HG02840 (cell line): ENCODE data around the gene PNMA6E.
"Not testable (repeated sequence)": the region's sequence is repeated elsewhere in the genome, so short reads cannot be mapped to it uniquely, and the experiment has no call there.

ENCODE experiments used
- ATAC-seq: cut with Tn5 transposase; IDR thresholded peaks from one replicate; pipeline ENCODE4 v1.9.1; 2021; ENCODE audit warnings: mild to moderate bottlenecking, moderate library complexity, moderate number of reproducible peaks; ENCODE audit not compliant: unreplicated experiment, low FRiP score

The PNMA6E gene

DNA sequence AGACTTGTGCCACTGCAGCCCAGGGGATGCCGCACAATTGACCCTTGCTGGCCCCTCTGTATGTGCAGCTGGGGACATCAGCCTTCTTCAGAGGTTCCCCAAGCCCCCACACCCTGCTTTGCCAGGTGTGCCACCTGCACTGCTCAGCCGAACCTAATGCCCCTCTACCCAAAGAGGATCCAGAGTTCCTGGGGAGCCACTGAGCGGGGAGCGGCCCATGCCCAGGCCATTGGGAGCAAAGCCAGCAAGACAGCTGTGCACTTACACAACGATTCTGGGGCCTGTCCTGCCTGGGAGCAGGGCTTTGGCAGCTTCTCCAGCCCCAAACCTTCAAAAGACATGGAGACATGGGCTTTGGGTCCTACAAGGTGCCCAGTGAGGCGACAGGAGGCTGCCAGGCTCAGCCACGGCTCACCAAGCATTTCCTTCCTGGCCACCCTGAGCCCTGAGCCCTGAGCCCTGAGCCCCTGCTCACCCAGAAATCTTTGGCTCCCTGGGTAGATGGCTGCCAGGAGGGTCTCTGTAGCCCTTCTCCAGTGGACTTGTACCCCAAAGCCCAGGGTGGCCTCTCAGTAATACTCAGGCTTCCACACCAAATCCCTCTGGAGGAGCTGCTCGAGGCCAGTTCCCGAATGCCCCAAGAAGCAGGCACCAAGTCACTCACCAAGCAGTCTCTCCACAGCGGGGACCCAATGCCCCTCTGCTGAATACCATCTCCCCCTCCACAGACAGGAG is 13.0 kb downstream of the PNMA6E start:
- no peak for ATAC-seq

DNA sequence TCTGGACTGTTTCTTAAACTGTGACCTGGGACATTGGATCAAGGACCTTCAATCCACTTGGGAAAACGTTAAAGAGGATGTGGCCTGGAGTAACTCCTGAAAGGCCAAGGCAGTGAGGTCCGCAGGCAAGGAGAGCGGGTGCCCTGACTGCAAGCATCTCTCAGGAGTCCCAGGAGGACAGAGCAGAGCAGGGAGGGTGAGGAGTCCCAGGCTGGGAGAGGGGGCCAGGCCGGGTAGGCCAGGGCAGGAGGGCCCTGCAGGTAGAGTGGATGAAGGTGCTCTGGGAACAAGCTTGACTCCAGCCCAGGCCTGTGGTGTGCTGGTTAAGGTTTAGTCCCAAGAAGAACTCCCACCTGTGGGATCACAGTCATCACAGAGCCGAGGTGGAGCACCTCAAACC is 13.8 kb downstream of the PNMA6E start:
- no peak for ATAC-seq

DNA sequence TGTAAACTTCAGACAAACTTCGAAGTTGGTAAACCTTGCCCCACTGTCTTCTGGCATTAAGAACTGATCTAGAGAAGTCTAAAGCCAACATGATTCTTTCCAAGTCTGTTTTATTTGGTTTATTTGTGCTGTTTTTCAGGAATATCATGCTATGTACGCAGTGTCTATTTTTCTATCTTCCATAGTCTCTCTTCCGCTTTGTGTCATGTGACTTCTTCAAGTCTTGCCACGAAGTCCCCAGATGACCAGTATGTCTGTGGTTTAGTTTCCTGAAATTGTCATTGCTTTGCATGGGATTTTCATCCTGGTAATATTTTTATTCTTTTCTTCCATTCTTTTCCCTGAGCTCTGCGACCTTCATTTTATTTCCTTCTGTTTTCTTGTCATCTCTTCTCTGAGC is 15.1 kb downstream of the PNMA6E start:
- no peak for ATAC-seq

DNA sequence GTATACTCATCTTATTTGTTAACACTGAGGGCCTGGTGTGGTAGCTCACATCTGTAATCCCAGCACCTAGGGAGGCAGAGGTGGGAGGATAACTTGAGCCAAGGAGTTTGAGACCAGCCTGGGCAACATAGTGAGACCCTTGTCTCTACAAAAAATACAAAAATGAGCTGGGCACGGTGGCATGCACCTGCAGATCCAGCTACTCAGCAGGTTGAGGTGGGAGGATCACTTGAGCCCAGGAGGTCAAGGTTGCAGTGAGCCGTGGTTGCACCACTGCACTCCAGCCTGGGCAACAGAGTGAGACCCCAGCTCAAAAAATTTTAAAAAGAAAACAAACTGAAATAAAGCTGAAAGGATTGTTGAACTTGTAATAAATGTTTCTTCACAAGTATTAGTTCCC is 16.2 kb downstream of the PNMA6E start:
- ATAC-seq, result not testable (repeated sequence)

DNA sequence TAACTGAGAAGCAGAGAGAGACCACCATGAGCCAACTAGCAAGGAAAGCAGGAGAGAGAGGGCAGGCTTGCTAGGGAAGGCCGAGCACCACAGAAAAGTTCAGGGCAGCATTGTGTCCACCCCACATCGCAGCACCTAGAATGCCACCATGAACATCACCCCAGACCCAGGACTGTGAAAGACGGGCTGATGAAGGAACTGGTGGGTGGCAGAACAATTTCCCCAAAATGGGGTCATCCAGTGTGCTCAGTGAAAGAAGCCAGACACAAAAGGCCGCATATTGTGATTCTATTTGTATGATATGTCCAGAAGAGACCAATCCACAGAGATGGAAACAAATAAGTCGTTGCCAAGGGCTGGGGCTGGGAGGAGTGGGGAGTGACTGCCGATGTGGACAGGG is 16.8 kb downstream of the PNMA6E start:
- no peak for ATAC-seq

DNA sequence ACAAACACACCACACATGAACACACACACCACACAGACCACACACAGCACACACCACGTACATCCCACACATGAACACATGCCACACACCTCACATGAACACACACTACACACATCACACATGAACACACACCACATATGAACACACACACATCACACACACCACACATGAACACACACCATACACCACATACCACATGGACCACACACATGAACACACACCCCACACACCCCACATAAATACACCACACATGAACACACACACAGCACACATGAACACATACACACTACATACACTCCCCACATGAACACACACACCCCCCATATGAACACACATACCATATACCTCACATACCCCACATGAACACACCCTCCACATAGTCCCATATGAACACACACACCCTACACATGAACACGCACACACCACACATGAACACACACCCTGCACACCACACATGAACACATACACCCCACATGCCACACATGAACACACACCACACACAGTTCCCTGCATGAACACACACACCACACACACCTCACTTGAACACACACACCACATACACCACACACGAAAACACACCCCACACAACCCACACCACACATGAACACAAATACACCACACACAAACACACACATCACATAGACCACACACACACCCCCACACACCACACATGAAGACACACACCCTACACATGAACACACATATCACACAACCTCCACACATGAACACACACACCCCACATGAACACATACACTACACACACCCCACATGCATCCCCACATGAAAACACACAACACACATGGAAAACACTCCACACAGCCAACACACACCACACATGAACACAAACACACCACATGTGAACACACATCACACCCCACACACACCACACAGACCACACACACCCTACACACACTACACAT is 18.3 kb downstream of the PNMA6E start:
- ATAC-seq, result no peak

DNA sequence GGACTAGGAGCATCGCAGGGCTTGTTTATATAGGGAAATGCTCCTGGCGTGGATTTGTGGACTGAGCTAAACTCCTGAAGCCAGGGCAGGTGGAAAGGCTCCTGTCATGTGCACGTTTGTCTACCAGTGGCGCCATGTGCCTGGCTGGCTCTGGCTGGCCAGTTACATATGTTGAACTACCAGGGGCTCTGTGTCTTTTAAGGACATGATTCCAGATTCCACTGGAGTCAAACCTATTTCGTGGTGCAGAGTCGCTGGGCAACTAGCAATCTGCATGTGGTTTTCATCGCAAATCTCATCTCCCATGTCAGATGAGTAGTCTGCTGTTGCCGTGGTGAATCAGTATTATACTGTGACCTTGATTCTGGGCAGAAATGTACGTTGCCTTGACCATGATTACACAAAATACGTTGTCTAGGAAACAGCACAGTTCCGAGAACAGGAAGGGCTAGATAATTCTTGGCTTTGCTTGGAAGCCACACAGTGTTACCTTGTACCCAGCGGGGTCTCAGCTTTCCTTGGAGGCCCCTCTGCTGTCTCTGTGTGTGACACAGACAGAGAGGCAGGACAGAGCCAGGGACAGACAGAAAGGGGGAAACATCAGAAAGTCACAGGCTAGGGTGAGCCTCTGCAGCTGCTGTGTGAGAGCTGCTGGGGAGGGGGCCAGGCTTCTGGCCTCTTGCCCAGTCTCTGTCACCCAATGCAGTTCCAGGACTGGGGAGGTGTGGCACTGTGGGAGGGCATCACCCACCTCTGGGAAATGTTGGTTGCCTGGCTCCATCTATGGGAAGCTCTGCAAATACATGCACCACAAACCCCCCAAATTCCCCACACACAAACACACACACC is 19.2 kb downstream of the PNMA6E start:
- ATAC-seq, result no peak

DNA sequence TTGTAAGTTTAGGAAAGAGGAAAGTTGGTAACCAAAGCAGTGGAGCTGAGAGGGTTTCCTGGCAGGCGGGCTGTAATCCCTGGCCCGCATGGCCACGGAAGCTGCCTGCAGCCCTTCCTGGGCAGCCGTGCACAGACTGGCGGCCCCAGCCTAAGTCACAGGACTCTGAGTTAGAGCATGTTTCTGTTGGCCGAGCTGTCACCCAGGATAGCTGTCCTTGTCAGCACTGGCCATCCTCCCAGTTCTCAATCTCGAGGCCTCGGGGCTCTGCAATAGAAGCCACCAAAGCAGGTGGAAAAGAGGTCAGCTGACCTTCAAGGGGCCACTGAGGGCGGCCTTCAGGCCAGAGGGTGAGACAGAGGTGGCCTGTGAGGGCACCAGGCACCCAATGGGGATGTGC is 20.5 kb downstream of the PNMA6E start:
- no peak for ATAC-seq

DNA sequence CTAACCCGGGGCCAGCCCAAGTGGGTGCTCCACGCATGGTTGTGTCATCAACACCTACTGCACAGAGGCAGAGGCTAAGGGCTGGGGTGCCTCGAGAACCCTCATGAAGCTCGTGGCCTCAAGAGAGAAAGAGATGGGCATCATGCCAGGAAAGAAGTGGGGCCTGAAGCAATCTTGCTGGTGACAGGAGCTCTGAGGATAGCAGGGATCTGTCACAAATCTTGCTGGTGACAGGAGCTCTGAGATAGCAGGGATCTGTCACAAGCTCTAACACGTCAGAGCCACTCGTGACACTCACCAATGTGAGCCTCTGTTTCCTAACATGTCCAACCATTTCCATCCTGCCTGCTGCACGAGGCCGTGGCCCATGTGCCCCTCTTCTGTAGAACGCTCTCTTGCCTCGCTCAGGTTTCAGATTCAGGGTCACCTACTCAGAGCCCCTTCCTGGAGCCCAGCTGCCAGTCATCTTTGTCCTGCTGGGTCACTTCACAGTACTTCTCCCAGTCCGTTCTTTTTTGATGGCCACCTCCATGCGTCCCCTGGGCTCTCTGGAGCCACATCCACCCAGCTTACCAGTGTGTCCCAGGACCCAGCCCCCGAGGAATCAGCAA is 21.1 kb downstream of the PNMA6E start:
- no peak for ATAC-seq

DNA sequence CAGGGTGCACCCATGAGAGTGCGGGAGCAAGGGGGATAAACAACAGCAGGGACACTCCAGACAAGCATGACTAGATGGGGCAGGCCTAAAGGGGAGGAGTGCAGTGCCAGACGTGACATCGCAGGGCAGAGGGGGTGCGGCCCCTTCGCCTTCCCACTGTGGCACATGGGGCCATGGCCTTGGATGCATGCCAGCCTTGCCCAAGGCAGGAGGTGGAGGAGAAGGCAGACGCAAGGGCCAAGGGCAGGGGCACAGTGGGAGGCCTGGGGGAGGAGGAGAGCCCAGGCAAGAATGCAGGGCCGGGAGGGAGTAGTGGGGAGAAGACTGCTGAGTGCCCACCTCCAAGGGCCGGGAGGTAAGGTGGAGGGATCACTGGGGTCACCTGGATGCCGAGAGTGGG is 21.6 kb downstream of the PNMA6E start:
- ATAC-seq, result no peak

DNA sequence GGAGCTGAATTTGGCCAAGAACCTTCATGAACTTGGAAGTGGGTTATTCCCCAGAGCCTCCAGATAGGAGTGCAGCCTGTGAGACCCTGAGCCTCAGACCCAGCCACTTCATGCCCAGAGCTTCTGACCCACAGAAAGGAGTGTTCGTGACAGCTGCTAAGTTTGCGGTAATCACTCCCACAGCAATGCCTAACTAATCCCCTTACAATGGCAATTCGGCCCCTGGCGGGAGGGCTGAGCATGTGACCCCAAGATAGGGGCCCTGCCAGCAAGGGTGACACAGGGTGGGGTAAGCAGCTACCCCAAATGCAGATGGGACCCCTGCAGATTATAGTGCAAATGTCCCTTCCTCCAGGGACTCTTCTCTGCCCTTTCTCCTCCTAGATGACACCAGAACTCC is 22.5 kb downstream of the PNMA6E start:
- ATAC-seq, result no peak

DNA sequence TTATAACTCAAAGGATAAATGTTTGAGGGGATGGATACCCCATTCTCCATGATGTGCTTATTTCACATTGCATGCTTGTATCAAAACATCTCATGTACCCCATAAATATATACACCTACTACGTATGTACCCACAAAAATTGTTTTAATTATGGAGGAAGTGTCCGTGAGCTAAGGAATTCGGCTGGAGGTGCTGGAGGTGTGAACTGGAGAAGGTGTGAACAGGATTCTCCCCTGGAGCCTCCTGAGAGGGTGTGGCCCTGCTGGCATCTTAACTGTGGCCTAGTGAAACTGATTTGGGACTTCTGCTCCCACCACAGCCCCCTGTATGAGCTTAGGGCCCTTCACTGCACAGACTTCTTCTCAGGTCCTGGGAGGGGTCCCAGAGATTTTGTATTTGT is 23.4 kb downstream of the PNMA6E start:
- ATAC-seq, result no peak

DNA sequence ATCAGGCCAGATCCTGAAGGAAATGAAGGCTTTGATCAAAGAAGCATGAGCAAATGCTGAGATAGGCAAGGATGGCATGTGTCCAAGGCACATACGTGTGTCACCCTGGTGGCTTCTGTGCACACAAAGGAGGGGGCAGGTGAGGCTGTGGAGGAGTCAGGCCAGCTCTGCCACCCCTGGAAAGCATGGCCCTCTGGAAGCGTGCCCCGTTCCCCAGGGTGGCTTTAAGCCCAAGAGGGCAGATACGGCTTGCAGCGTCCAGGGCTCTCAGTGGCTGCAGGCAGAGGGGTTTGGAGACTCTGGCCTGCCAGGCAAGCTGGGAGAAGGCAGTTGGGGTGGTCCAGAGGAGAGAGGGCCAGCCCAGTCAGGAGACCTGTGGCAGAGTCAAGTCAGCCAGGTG is 25.6 kb downstream of the PNMA6E start:
- ATAC-seq, result no peak

DNA sequence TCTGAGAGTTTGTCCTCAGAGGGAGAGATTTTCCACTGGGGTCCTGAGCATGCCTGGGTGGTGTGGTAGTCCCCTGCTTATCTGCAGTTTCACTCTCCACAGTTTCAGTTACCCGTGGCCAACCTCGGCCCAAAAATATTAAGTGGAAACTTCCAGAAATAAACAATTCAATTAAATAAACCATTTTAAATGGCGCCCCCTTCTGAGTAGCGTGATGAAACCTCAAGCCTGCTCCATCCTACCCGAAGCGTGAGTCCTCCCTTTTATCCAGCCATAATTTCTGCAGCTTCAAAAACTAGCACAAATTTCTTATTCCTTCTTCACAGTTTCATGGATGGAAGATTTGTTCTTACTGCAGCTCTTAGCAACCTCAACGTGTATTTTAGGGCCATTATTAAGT is 26.7 kb downstream of the PNMA6E start:
- ATAC-seq, result no peak

DNA sequence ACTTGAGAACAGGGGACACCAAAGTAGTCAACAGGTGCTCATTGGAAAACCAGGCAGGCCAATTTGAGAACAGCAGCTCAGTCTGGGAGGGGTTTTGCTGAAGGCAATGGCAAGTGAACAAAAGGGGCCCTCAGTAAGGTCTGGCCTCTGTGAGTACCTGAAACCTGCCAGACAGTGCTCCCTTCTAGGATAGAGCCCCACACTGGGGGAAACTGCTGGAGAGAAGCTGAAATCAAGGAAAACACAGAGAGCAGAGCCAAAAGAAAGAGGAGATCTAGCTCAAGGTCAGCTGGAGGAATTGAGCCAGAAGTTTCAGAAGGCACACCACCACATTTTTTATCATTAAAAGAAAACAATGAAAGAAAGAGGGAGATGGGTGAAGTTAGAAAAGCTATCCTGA is 28.2 kb downstream of the PNMA6E start:
- ATAC-seq, result no peak

DNA sequence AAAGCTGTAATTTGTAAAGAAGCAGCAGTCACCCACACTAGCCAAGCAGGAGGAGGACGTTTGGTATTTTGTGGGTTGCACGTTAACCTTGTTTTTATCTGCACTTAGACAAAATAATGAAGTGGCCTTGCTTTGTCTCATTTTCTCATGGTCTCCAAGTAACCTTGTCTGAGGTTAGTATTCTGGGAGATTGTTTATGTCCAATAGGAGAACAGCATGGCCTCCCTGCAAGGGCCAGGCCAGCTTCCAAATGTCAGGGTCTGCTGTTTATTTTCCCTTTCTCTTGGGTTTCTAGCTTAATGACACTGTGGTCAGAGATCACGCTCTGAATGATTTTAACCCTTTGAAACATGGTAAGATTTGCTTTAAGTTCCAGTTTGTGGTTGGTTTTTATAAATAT is 29.9 kb downstream of the PNMA6E start:
- no peak for ATAC-seq

DNA sequence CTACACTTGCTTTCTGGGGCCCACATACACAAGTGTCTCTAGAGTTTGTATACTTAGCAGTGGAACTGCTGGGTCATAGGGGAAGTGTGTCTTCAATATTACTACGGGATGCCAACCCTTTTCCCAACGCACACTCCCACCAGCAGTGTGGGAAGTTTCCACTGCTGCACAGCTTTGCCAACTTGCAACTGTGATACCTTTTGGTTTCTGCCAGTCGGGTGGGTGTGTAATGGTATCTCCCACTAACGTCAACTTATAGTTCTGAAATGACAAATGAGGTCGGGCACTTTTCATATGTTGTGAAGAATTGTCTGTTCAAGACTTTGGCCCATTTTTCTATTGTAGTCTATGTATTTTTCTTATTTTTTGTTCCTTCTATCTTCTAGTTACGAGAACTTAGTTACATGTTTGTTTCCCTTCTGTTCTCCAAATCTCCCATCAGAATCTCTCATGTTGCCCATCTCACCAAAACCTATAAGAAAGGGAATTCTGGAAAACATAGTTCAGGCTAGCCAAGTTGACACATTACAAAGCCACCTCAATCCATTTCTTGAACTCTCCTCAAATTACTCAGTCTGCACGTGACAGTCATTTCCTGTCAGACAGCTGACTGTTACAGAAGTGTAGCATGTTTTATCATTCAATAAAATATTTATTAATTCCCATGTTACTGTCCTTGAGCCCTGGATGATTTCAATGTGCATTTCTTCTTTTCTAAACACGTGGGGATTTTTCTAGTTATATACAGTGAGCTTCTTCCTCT is 30.7 kb downstream of the PNMA6E start:
- no peak for ATAC-seq

DNA sequence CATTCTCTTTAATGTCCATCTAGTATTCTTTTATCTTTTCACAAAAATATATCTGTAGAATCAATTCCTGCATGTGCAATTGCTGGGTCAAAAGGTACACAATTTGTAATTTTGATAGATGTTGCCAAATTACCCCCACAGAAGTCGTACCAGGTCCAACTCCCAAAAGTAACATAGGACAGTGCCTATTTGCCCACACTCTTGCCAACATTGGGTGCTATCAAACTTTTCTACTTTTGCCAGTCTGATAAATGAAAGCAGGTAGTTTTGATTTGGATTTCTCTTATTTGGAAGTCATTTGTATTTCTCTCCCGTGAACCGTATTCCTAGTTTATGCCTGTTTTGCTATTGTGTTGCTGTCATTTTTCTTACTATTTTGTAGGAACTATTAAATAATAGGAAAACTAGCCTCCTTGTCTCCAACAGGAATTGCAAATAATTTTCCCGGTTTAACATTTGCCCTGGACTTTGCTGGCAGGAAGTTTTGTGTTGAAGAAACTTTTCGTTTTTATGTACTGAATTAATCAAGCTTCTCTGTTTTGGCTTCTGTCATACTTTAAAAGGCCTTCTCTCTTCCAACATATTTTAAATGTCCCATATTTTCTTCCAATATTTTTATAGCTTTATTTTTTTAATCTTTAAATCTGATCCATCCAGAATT is 34.1 kb downstream of the PNMA6E start:
- ATAC-seq, result no peak

DNA sequence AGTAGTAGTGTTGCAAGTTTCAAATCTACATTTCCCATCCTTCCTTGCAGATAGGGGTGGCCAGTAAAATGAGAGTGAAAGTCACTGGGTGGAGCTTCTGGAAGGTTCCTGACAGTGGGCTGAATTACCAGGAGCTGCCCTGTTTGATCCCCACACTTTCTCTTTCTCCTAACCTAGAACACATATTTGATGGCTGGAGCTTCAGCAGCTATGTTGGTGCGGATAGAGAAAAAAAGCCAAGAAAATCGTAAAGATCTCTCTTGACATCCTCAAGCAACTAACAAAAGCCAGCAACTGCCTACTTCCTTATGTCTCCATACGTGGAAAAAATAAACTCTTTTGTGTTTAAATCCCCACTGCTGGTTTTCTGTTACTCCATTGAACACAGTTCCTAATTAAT is 35.0 kb downstream of the PNMA6E start:
- no peak for ATAC-seq
